HG02763 (cell line): ENCODE data around the gene ATP2B3.

Source experiments
- ATAC-seq: cut with Tn5 transposase; IDR thresholded peaks from one replicate; pipeline ENCODE4 v1.9.1; 2021; ENCODE audit warnings: mild to moderate bottlenecking, moderate library complexity; ENCODE audit not compliant: unreplicated experiment

Gene ATP2B3

DNA sequence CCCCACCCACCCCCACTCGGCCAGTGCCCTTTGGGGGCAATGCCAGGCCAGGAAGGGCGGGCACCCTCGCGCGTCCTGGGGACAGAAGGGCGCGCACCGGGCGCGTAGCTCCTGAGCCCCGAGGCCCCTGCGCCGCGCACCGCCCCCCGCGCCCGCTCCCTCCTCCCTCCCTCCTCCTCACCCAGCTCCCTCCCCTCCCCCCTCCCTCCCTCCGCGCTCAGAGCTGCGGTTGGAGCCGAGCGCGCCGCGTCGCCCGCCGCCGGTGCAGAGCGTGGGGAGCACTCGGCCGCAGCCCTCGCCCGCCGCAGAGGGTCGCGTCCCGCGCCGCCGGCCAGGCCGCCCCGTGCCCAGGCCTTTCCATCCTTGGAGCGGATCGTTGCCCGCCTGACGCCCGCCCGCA is at the start of gene ATP2B3:
Gene ATP2B3, plus strand, starts transcription at position 220 of the 400 bp plus-strand sequence. CDS start 18,606 bp downstream, outside the sequence.
- ATAC-seq, result no peak

GRCh38 chrX:153468008-153468580 is 49.3 kb upstream of the ATP2B3 start:
- no peak for ATAC-seq

GRCh38 chrX:153469811-153470410 is 47.5 kb upstream of the ATP2B3 start:
- peak; percentile 31 for ATAC-seq

GRCh38 chrX:153470411-153471363 is 46.8 kb upstream of the ATP2B3 start, which contains the start of gene HAUS7:
Gene HAUS7 (minus strand): TSS chrX:153470576. CDS start chrX:153470557, 19 bp downstream.
- peak; percentile 78 for ATAC-seq

GRCh38 chrX:153471663-153472280 is 45.7 kb upstream of the ATP2B3 start:
- ATAC-seq, result no peak

- no peak for ATAC-seq
Measured at GRCh38 chrX:153473126-153473525, 44.3 kb upstream of the ATP2B3 start.

DNA sequence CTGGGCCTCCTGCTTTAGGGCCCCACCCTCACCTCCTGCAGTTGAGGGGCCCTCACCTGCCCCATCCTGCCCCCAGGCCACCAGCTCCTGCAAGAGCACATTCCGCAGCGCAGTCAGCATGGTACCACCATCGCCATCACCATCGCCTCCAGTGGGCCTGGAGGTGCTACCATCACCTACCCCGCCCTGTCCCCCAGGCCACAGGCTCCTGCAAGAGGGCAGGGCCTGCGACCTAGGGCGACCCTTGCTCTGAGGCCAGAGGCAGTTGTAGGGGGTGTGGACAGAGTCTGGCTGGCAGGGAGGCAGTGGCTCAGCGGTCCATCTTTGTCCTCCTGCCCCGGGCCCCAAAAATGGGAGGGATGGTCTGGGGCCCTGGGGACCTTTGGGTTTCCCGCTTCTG is 43.2 kb upstream of the ATP2B3 start:
- ATAC-seq, result no peak

GRCh38 chrX:153474718-153475117 is 42.7 kb upstream of the ATP2B3 start:
- no peak for ATAC-seq

DNA sequence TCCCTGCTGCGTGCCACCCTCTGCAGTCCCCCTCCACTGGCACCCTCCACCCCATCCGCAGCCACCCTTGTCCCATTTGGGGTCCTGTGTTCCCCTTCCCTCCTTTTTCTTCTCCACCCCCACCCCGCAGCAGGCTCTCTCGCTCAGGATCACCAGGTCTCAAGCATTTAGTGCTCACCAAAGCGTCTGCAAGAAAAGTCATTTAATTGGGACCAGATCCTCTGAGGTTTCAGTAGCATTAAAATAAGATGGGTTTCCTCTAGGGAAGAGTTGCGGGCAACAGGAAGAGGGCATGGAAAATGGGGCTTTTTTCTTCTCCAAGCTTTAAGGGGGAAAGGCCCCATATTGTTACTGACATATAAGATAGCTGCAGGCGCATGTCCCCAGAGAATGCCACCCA is 42.2 kb upstream of the ATP2B3 start:
- ATAC-seq, result no peak

DNA sequence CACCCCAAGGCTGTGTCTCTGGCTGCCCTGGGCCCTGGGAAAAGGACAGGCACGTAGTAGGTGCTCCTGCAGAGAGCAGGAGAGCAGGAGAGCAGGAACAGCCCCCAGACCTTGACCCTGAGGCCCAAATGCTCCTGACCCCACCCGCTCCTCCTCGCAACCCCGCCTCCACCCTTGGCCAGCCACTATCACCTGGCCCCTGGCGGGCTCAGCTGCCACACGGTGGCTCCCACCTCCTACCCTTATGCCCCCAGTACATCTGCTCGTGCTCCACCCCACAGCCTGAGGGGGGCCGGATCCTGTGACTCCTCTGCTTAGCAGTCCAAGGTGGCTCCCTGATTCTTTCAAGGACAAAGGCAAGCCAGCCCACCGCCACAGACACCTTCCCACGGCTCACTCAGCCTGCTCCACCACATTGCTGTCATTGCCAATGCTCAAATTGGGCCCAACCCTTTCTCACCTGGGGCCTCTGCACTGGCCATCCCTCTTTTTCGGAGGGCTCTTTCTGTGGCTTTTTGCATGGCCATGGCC is 41.6 kb upstream of the ATP2B3 start:
- ATAC-seq, result no peak

GRCh38 chrX:153476666-153477363 is 40.6 kb upstream of the ATP2B3 start:
- no peak for ATAC-seq

GRCh38 chrX:153477364-153477857 is 40.0 kb upstream of the ATP2B3 start:
- ATAC-seq, result no peak

- ATAC-seq, result no peak
Measured at GRCh38 chrX:153477901-153478300, 39.5 kb upstream of the ATP2B3 start.

- ATAC-seq, result no peak
Measured at GRCh38 chrX:153478746-153479145, 38.7 kb upstream of the ATP2B3 start.

GRCh38 chrX:153481043-153481442 is 36.4 kb upstream of the ATP2B3 start:
- ATAC-seq, result no peak

GRCh38 chrX:153482376-153483015 is 34.9 kb upstream of the ATP2B3 start:
- ATAC-seq, result no peak

GRCh38 chrX:153485396-153486080 is 31.9 kb upstream of the ATP2B3 start:
- no peak for ATAC-seq

- no peak for ATAC-seq
Measured at GRCh38 chrX:153486171-153486570, 31.3 kb upstream of the ATP2B3 start.

- ATAC-seq, result no peak
Measured at GRCh38 chrX:153487590-153488071, 29.8 kb upstream of the ATP2B3 start.
